ENCODE measurements around the gene EIF3A. TPM values are rescaled to one million over a fixed set of nuclear protein-coding genes. Genes with fewer than 3 reads are reported as not detected.

Gene EIF3A
- total RNA-seq, 2 experiments from 2014 or later, result 127 to 131 TPM

DNA sequence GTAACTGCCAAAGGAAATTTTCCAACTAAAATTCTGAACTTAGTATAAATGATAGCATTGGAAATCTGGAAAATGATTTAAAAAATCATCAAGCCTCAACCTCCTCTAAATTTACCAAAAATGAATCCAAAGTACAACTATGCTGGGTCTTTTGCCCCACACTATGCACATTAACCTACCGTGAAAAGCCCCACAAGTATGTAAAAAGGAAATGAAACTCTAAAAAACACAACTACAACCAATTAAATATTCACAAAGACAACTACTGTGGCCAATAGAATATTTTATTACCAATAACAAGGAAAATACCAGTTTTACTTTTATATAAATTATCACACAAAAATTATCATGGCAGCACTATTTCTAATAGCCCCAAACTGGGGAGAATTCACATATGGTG, 19.3 kb downstream of the EIF3A start:
- Mint-ChIP-seq H3K36me3 (ENCODE audit: low read depth) (peaks cover 70% of the 10 kb centered on the region), H3K4me1 (ENCODE audit: low read depth) (peaks cover 24% of the 10 kb centered on the region), H3K4me3 (no peak overlapping the region), H3K9me3 (no peaks in the 10 kb centered on the region), H3K27ac (peak overlapping the region; percentile 46), H3K27me3 (no peaks in the 10 kb centered on the region)
- ChIA-PET POLR2A (interaction anchor here (0.9 kb wide), 1 partner anchor 10 kb away, joined by 3 read pairs; no protein-coding TSS in a partner anchor), CTCF (no interaction called here)
- ATAC-seq, result no peak
- DNase-seq, result no peak
- TF ChIP-seq, protein P1, sequence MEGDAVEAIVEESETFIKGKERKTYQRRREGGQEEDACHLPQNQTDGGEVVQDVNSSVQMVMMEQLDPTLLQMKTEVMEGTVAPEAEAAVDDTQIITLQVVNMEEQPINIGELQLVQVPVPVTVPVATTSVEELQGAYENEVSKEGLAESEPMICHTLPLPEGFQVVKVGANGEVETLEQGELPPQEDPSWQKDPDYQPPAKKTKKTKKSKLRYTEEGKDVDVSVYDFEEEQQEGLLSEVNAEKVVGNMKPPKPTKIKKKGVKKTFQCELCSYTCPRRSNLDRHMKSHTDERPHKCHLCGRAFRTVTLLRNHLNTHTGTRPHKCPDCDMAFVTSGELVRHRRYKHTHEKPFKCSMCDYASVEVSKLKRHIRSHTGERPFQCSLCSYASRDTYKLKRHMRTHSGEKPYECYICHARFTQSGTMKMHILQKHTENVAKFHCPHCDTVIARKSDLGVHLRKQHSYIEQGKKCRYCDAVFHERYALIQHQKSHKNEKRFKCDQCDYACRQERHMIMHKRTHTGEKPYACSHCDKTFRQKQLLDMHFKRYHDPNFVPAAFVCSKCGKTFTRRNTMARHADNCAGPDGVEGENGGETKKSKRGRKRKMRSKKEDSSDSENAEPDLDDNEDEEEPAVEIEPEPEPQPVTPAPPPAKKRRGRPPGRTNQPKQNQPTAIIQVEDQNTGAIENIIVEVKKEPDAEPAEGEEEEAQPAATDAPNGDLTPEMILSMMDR (IDR thresholded peaks at IDR 0.05), result no peak
- intact Hi-C loops (cut with micrococcal nuclease), result no loop called here

DNA sequence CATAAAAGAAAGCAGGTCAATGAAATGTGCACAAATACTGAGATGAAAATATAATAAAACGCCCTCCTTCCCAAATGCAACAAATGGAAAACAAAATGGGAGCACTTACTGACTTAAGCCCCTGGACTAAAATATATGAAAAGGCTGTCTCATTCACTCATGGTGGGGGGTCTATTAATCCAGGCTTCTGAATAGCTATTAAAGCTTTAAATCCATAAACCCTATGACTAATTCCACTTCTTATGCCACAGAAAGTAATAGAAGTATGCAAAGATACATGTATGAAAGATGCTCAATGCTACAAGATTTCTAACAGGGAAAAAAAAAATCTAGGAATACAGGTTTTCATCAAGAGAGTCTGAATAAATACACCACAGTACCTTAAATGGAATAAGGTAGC, 20.5 kb downstream of the EIF3A start:
- H3K4me3 Mint-ChIP-seq, result no peak overlapping the region
- H3K9me3 Mint-ChIP-seq, result no peaks in the 10 kb centered on the region
- ChIA-PET POLR2A (interaction anchor here (1.0 kb wide), 1 partner anchor 87 kb away, joined by 3 read pairs; no protein-coding TSS in a partner anchor), CTCF (no interaction called here)
- H3K27ac Mint-ChIP-seq, result no peak overlapping the region
- H3K4me1 Mint-ChIP-seq (ENCODE audit: low read depth), result peaks cover 24% of the 10 kb centered on the region
- ATAC-seq (no peak), DNase-seq (no peak)
- no peaks in the 10 kb centered on the region for H3K27me3 Mint-ChIP-seq
- TF ChIP-seq, protein P1 (IDR thresholded peaks at IDR 0.05), result no peak
- peaks cover 71% of the 10 kb centered on the region for H3K36me3 Mint-ChIP-seq (ENCODE audit: low read depth)
- intact Hi-C loops (cut with micrococcal nuclease), result no loop called here

DNA sequence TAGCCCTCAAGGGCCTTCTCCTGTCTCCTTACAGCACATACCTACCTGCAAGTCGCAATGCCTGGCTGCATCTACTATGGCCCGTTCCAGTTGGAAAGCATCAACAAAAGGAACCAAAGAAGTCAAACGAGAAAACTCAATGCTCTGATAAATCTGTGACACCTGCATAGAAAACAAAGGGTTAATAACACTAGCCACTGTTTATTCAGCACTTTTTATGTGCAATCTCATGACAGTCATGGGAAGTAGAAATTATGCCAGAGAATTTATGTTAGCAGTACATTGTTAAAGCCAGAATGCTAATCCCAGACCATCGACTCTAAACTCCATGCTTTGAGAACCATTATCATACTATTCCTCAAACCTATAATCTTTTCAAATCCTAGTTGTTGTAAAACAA, 21.1 kb downstream of the EIF3A start:
- ATAC-seq, result no peak
- intact Hi-C loops (cut with micrococcal nuclease), result no loop called here
- Mint-ChIP-seq H3K27ac (no peak overlapping the region), H3K36me3 (ENCODE audit: low read depth) (peaks cover 69% of the 10 kb centered on the region), H3K4me3 (no peak overlapping the region), H3K27me3 (no peaks in the 10 kb centered on the region), H3K4me1 (ENCODE audit: low read depth) (peaks cover 24% of the 10 kb centered on the region), H3K9me3 (no peaks in the 10 kb centered on the region)
- POLR2A ChIA-PET, result interaction anchor here (1.0 to 1.6 kb wide), 3 partner anchors 12 to 87 kb away, joined by 3 to 5 read pairs (median 4); no protein-coding TSS in a partner anchor
- CTCF ChIA-PET, result no interaction called here
- DNase-seq, result no peak
- TF ChIP-seq, protein P1 (IDR thresholded peaks at IDR 0.05), result no peak

DNA sequence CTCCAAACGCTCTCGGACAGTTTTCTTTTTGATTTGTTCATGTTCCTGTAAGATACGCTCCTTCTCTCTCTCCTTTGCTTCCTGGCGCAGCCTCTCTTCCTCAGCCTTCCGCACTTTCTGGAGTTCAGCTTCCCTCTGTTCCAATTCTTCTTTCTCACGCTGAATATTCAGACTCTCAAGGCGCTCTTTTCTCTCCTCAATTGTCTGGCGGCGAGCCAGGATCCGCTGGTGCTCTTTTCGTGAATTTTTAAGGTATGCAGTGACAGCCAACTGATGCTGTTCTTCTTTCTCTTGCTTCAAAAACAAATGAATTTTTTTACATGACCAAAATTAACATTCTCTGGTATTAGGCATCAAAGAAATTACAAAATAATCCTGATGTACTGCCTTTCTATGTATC, 22.6 kb downstream of the EIF3A start:
- Mint-ChIP-seq H3K9me3 (no peaks in the 10 kb centered on the region), H3K4me3 (no peak overlapping the region), H3K27ac (no peak overlapping the region), H3K36me3 (ENCODE audit: low read depth) (peaks cover 66% of the 10 kb centered on the region), H3K4me1 (ENCODE audit: low read depth) (peaks cover 14% of the 10 kb centered on the region), H3K27me3 (no peaks in the 10 kb centered on the region)
- no peak for ATAC-seq
- ChIA-PET POLR2A (interaction anchor here (1.6 to 1.9 kb wide), 2 partner anchors 10 to 12 kb away, joined by 5 to 9 read pairs; no protein-coding TSS in a partner anchor), CTCF (no interaction called here)
- no peak for DNase-seq
- intact Hi-C loops (cut with micrococcal nuclease), result no loop called here
- TF ChIP-seq, protein P1 (IDR thresholded peaks at IDR 0.05), result no peak

DNA sequence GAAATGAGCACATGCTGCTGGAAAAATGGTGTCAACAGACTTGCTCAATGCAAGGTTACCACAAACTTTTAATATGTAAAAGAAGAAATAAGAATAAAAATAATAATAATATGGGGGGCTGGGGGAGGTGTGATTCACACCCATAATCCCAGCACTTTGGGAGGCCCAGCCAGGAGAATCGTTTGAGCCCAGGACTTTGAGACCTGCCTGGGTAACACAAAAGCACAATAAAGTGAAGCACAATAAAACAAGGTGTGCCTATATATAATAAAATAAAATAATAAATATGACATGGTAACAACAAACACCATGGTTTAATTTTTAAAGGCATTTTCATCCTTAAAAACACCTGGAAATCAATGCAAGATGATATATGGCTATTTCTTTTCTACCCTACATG, 25.1 kb downstream of the EIF3A start:
- H3K36me3 Mint-ChIP-seq (ENCODE audit: low read depth), result peaks cover 75% of the 10 kb centered on the region
- POLR2A ChIA-PET, result no interaction called here
- no peaks in the 10 kb centered on the region for H3K27me3 Mint-ChIP-seq
- CTCF ChIA-PET, result no interaction called here
- no peak for ATAC-seq
- H3K4me3 Mint-ChIP-seq, result no peak overlapping the region
- TF ChIP-seq, protein P1 (IDR thresholded peaks at IDR 0.05), result no peak
- no peaks in the 10 kb centered on the region for H3K9me3 Mint-ChIP-seq
- intact Hi-C loops (cut with micrococcal nuclease), result no loop called here
- no peak overlapping the region for H3K27ac Mint-ChIP-seq
- H3K4me1 Mint-ChIP-seq (ENCODE audit: low read depth), result peaks cover 4% of the 10 kb centered on the region
- DNase-seq, result no peak
